ENCODE results near the gene SKA2. TPM values are rescaled to one million over a fixed set of nuclear protein-coding genes. Genes with fewer than 3 reads are reported as not detected.
A peak's percentile ranks its signal among the peaks of the same experiment; 100 is the strongest.

SKA2 gene
- 10 to 100 TPM; 10.5 to 37.0 (median 23.9) TPM for total RNA-seq

DNA sequence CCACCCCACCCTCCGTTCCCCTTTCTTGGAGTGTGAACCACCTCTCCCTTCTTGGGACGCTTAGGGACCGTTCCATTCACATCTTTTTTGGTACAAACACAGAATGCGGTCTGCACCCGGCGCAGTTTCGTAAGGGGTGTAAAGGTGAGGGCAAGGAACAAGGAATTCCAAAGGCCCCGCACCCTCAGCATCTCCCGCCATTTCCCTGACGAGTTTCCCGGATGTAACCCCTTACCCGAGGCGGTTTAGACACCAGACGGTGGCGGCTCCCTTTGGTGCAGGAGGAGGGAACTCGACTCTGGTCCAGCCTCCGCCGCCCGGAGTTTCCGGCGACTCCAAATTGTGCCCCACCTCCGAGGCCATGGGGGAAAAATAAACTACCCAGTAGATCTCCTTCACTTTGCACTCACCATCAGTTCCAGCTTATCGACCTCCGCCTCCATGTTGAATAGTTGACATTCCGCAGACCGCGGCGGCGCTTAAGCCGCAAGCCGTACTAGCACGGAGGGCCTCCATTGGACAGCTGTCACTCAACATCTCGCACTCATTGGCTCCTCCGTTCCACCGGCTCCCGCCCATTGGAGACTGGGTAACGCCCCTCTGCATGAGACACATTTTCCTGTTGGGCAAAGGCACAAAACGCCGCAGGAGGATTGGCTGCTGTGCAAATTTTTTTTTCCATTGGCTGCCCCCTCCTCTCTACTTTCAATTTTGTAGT, at the start of gene SKA2:
TSS of gene SKA2 (minus strand) at position 466 of the 718 bp plus-strand sequence. CDS start at position 443, 23 bp downstream.
- H3K36me3 ChIP-seq, result no peaks in the 10 kb centered on the region
- H3K4me1 ChIP-seq, result peaks cover 9 to 25% (median 14%) of the 10 kb centered on the region in 4 donors
- TF ChIP-seq POLR2AphosphoS5 (IDR thresholded peaks at IDR 0.05), result peak in 1 of 2 donors; percentile 61
- TF ChIP-seq, protein P1, sequence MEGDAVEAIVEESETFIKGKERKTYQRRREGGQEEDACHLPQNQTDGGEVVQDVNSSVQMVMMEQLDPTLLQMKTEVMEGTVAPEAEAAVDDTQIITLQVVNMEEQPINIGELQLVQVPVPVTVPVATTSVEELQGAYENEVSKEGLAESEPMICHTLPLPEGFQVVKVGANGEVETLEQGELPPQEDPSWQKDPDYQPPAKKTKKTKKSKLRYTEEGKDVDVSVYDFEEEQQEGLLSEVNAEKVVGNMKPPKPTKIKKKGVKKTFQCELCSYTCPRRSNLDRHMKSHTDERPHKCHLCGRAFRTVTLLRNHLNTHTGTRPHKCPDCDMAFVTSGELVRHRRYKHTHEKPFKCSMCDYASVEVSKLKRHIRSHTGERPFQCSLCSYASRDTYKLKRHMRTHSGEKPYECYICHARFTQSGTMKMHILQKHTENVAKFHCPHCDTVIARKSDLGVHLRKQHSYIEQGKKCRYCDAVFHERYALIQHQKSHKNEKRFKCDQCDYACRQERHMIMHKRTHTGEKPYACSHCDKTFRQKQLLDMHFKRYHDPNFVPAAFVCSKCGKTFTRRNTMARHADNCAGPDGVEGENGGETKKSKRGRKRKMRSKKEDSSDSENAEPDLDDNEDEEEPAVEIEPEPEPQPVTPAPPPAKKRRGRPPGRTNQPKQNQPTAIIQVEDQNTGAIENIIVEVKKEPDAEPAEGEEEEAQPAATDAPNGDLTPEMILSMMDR (IDR thresholded peaks at IDR 0.05), result peak in 1 of 6 experiments; percentile 10
- no peak for TF ChIP-seq EP300 (IDR thresholded peaks at IDR 0.05)
- TF ChIP-seq POLR2A (IDR thresholded peaks at IDR 0.05), result peak in 2 of 4 donors; percentile 15 to 43

DNA sequence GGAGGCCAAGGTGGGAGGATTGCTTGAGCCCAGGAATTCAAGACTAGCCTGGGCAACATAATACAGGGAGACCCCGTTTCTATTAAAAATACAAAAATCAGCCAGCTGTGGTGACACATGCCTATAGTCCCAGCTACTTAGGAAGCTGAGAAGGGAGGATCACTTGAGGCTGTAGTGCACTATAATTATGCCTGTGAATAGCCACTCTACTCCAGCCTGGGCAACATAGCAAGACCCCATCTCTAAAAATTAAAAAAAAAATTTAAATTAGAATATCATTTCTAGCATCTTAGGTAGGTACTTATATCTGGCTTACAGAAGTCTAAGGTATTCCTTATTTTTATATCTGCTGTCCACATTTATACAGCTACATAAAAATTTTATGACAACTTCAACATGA, 47.3 kb upstream of the SKA2 start:
- Histone ChIP-seq H3K27me3 (no peaks in the 10 kb centered on the region), H3K36me3 (no peaks in the 10 kb centered on the region), H3K4me3 (no peak overlapping the region), H3K4me1 (no peaks in the 10 kb centered on the region), H3K27ac (no peak overlapping the region), H3K9me3 (no peaks in the 10 kb centered on the region)
- 93 to 100% methylated on average over 1 of the region's 1 CpG for WGBS, 2 donors
- DNase-seq, result no peak
- TF ChIP-seq, protein P1 (IDR thresholded peaks at IDR 0.05), result no peak
- TF ChIP-seq EP300 (IDR thresholded peaks at IDR 0.05) (no peak), POLR2AphosphoS5 (IDR thresholded peaks at IDR 0.05) (no peak), POLR2A (IDR thresholded peaks at IDR 0.05) (no peak)
- no peak for ATAC-seq (ENCODE audit: low FRiP score in 2 of 2)

More for the DNA sequence above, at the start of gene SKA2:
- H3K4me3 ChIP-seq, result peak within 1 kb of the TSS; percentile 68 to 81 (median 72)
- H3K27ac ChIP-seq, result peak within 1 kb of the TSS; percentile 78 to 91 (median 84)
- H3K9me3 ChIP-seq, result no peaks in the 10 kb centered on the region
- ATAC-seq (ENCODE audit: low FRiP score in 2 of 2) (peak; percentile 98 to 99), DNase-seq (peak; percentile 90 to 95)
- no peaks in the 10 kb centered on the region for H3K27me3 ChIP-seq
- 0% methylated on average over 30 to 39 of the region's 39 CpGs for WGBS, 2 donors

DNA sequence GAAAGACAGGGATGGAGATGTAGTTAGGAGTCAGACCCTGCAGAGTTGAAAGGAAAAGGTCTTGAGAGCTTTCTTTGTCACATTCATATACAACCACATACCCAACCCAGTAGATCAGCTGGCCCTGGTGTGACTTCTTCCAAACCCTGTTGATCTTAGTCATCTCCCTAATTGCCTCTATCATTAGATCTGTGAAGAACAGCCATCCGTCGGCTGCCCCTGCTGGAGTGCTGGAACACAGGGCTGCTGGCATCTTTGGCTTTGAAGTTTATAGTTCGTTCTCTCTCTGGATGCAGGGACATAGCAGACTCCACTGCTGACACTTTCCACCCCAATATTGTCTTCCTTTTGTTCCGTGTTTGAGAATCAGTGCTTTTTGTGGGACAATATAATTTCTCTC, 44.4 kb upstream of the SKA2 start:
- no peak overlapping the region for H3K4me3 ChIP-seq
- no peak overlapping the region for H3K27ac ChIP-seq
- no peaks in the 10 kb centered on the region for H3K27me3 ChIP-seq
- H3K9me3 ChIP-seq, result no peaks in the 10 kb centered on the region
- no peak for TF ChIP-seq POLR2A (IDR thresholded peaks at IDR 0.05)
- TF ChIP-seq, protein P1 (IDR thresholded peaks at IDR 0.05), result no peak
- TF ChIP-seq POLR2AphosphoS5 (IDR thresholded peaks at IDR 0.05), result no peak
- no peak for TF ChIP-seq EP300 (IDR thresholded peaks at IDR 0.05)
- no peak for DNase-seq
- H3K4me1 ChIP-seq, result no peaks in the 10 kb centered on the region
- H3K36me3 ChIP-seq, result no peaks in the 10 kb centered on the region
- no peak for ATAC-seq (ENCODE audit: low FRiP score in 2 of 2)
- 91 to 95% methylated on average over 4 of the region's 4 CpGs for WGBS, 2 donors

GRCh38 chr17:59193336-59193862, 38.4 kb upstream of the SKA2 start:
- H3K27me3 ChIP-seq, result no peaks in the 10 kb centered on the region
- H3K4me3 ChIP-seq, result no peak overlapping the region
- no peak overlapping the region for H3K27ac ChIP-seq
- 88 to 93% methylated on average over 3 of the region's 3 CpGs for WGBS, 2 donors
- DNase-seq (no peak), ATAC-seq (ENCODE audit: low FRiP score in 2 of 2) (no peak)
- H3K9me3 ChIP-seq, result no peaks in the 10 kb centered on the region
- H3K4me1 ChIP-seq, result no peaks in the 10 kb centered on the region
- TF ChIP-seq, protein P1 (IDR thresholded peaks at IDR 0.05), result no peak
- no peaks in the 10 kb centered on the region for H3K36me3 ChIP-seq
